Karpas-422 (cell line): ENCODE results near the gene MINAR1. TPM values are rescaled to one million over a fixed set of nuclear protein-coding genes. Genes with fewer than 3 reads are reported as not detected.

Experiments
- DNase-seq: peaks from one replicate; pipeline ENCODE4 v3.0.0-alpha.2; 2015
- H2AFZ ChIP-seq: fragments of 200-600 bp; sonication (generic); 2 replicates; pipeline ENCODE4 v1.6.1; 2014; ENCODE audit warnings: antibody characterized with exemption, low read length, mixed read lengths
- H3K27ac ChIP-seq: fragments of 200-600 bp; sonication (generic); 2 replicates; pipeline ENCODE4 v1.5.1; 2014; ENCODE audit warnings: mild to moderate bottlenecking, low read length, moderate library complexity
- H3K27me3 ChIP-seq: fragments of 200-600 bp; sonication (generic); 2 replicates; pipeline ENCODE4 v1.6.1; 2014; ENCODE audit warnings: low read length, mixed read lengths
- H3K36me3 ChIP-seq: fragments of 200-600 bp; sonication (generic); 2 replicates; pipeline ENCODE4 v1.6.1; 2014; ENCODE audit warnings: low read length, mixed read lengths; ENCODE audit not compliant: insufficient read depth
- H3K4me1 ChIP-seq: fragments of 200-600 bp; sonication (generic); 2 replicates; pipeline ENCODE4 v1.6.1; 2014; ENCODE audit warnings: mild to moderate bottlenecking, low read length, mixed read lengths
- H3K4me2 ChIP-seq: fragments of 200-600 bp; sonication (generic); 2 replicates; pipeline ENCODE4 v1.6.1; 2014; ENCODE audit warnings: low read length, low read depth, mild to moderate bottlenecking; ENCODE audit not compliant: poor library complexity, severe bottlenecking
- H3K4me3 ChIP-seq: fragments of 200-600 bp; sonication (generic); 2 replicates; pipeline ENCODE4 v1.5.1; 2014; ENCODE audit warnings: mild to moderate bottlenecking, antibody characterized with exemption, low read length, mixed read lengths
- H3K79me2 ChIP-seq: fragments of 200-600 bp; sonication (generic); 2 replicates; pipeline ENCODE4 v1.6.1; 2014; ENCODE audit warnings: mild to moderate bottlenecking, low read length, mixed read lengths
- H3K9ac ChIP-seq: fragments of 200-600 bp; sonication (generic); 2 replicates; pipeline ENCODE4 v1.6.0; 2014; ENCODE audit warnings: low read length
- H3K9me2 ChIP-seq: fragments of 200-600 bp; sonication (generic), shearing (Covaris generic); replicated peaks from 2 replicates; pipeline ENCODE4 v1.6.0; 2014; ENCODE audit warnings: mild to moderate bottlenecking, low read length, moderate library complexity; ENCODE audit not compliant: insufficient read depth
- H3K9me3 ChIP-seq: fragments of 300-700, 200-600 bp; sonication (generic); 2 replicates; pipeline ENCODE4 v1.6.1; 2014; ENCODE audit warnings: low read length, mixed read lengths
- H4K20me1 ChIP-seq: fragments of 200-600 bp; sonication (generic); 2 replicates; pipeline ENCODE4 v1.6.1; 2014; ENCODE audit warnings: mild to moderate bottlenecking, antibody characterized with exemption, low read length, low read depth; ENCODE audit not compliant: insufficient read depth
- total RNA-seq: library from RNA; depleted of rRNA; stranded (reverse); fragments of >200 nt; shearing (Covaris generic); gene quantifications from 2 replicates; pipeline ENCODE4 v1.2.3, GENCODE V29; 2014; ENCODE audit warnings: low replicate concordance

The MINAR1 gene
- total RNA-seq, 1 experiment from 2014 or later: 3.8 TPM

DNA sequence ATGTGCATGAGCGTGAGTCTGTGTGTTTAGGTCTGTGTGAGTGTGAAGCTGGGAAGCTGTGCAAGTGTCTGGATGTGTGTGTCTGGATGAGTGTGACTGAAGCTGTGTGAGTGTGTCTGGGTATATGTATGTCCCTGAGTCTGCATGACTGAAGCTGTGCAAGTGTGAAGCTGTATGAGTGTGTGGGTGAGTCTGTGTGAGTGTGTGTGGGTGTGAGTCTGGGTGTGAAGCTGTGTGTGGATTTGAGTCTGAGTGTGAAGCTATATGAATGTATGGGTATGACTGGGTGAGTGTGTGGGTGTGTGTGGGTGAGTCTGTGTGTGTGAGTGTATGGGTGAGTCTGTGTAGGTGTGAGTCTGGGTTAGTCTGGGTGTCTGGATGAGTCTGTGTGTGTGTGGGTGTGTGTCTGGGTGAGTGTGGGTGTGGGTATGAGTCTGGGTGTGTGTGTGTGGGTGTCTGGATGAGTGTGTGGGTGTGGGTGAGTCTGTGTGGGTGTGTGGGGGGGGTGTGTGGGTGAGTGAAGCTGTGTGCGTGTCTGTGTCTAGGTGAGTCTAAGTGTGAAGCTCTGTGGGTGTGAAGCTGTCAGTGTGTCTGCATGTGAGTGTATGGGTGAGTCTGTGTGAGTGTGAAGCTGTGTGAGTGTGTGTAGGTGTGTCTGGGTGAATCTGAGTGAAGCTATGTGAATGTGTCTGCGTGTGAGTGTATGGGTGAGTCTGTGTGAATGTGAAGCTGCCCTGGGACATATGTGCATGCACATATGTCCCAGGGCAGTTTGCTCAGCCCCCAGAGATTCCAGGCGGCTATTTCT, 20.3 kb downstream of the MINAR1 start:
- H3K9me2 ChIP-seq: no peaks in the 10 kb centered on the region
- no peaks in the 10 kb centered on the region for H3K4me1 ChIP-seq
- H3K27ac ChIP-seq: no peak overlapping the region
- no peak overlapping the region for H3K9ac ChIP-seq
- no peaks in the 10 kb centered on the region for H3K27me3 ChIP-seq
- DNase-seq: no peak
- H4K20me1 ChIP-seq: 0 out of 2 replicates have a peak, but pooled peaks cover 5% of the 10 kb centered on the region
- H3K79me2 ChIP-seq: no peaks in the 10 kb centered on the region
- H3K9me3 ChIP-seq: no peaks in the 10 kb centered on the region
- no peak overlapping the region for H2AFZ ChIP-seq
- no peak overlapping the region for H3K4me3 ChIP-seq
- no peak overlapping the region for H3K4me2 ChIP-seq
- H3K36me3 ChIP-seq: no peaks in the 10 kb centered on the region

DNA sequence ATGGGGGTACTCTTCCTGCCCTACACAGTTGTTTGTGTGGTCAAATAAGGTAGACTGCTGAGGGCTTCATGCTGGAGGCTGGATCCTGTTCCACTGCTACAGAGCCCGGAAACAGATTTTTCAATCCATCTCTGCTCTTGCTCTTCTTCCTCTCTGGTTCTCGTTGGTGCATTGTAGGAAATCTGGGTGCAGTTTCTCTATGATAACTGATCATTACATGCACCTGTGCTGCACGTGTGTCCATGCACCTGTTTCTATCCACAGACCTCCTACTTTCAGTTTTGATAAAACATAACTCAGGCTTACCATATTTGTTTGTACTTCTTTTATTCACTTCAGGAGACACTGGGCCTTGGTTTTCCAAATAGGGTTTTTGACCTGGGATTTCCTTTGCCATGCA, 21.3 kb downstream of the MINAR1 start:
- Histone ChIP-seq H3K4me2 (no peak overlapping the region), H3K79me2 (no peaks in the 10 kb centered on the region), H3K9me2 (no peaks in the 10 kb centered on the region), H3K27me3 (no peaks in the 10 kb centered on the region), H3K9ac (no peak overlapping the region), H3K4me1 (no peaks in the 10 kb centered on the region), H4K20me1 (0 out of 2 replicates have a peak, but pooled peaks cover 5% of the 10 kb centered on the region), H3K27ac (no peak overlapping the region), H3K36me3 (no peaks in the 10 kb centered on the region), H3K9me3 (no peaks in the 10 kb centered on the region), H3K4me3 (no peak overlapping the region), H2AFZ (no peak overlapping the region)
- no peak for DNase-seq

DNA sequence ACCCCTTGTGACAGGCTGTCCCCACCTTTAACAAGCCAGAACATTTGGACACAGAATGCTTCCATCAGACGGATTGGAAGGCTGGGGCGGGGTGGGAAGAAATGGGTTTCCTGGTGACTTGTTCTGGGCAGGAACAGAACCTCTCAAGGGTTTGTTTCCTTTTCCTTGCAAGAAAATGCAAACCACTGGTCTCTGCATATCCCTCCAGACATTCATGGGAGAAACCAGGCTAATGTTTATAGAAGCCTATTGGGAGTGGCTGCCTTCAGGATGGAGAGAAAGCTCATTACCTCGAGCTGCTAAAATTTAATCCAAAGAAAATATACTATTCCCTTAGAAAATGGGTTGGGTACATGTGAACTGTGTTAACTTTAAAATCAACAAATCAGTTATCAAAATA, 21.9 kb downstream of the MINAR1 start:
- Histone ChIP-seq H3K27me3 (no peaks in the 10 kb centered on the region), H4K20me1 (0 out of 2 replicates have a peak, but pooled peaks cover 5% of the 10 kb centered on the region), H2AFZ (no peak overlapping the region), H3K27ac (no peak overlapping the region), H3K4me3 (no peak overlapping the region), H3K9ac (no peak overlapping the region), H3K4me1 (no peaks in the 10 kb centered on the region), H3K36me3 (no peaks in the 10 kb centered on the region), H3K9me3 (no peaks in the 10 kb centered on the region), H3K79me2 (no peaks in the 10 kb centered on the region), H3K4me2 (no peak overlapping the region), H3K9me2 (no peaks in the 10 kb centered on the region)
- DNase-seq: no peak

DNA sequence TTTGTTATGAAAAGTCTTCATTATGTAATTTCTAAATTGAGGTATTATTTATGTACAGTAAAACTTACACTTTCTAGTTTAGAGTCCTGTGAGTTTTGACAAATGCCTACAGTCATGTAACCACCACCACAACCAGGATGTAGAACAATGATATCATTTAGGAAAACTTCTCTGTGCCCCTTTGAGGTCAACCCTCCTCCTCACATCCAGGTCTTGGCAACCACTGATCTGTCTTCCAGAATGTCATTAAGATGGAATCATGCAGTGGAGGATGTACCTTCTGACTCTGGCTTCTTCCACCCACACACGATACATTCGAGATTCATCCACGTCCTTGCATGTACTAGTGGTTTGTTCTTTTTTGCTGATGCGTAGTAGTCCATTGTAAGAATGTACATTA, 23.2 kb downstream of the MINAR1 start:
- no peaks in the 10 kb centered on the region for H4K20me1 ChIP-seq
- no peak overlapping the region for H3K4me2 ChIP-seq
- no peak overlapping the region for H3K4me3 ChIP-seq
- H3K36me3 ChIP-seq: no peaks in the 10 kb centered on the region
- no peak overlapping the region for H2AFZ ChIP-seq
- H3K9ac ChIP-seq: no peak overlapping the region
- no peaks in the 10 kb centered on the region for H3K9me3 ChIP-seq
- no peaks in the 10 kb centered on the region for H3K79me2 ChIP-seq
- no peak for DNase-seq
- no peaks in the 10 kb centered on the region for H3K9me2 ChIP-seq
- no peaks in the 10 kb centered on the region for H3K4me1 ChIP-seq
- H3K27me3 ChIP-seq: no peaks in the 10 kb centered on the region
- no peak overlapping the region for H3K27ac ChIP-seq

DNA sequence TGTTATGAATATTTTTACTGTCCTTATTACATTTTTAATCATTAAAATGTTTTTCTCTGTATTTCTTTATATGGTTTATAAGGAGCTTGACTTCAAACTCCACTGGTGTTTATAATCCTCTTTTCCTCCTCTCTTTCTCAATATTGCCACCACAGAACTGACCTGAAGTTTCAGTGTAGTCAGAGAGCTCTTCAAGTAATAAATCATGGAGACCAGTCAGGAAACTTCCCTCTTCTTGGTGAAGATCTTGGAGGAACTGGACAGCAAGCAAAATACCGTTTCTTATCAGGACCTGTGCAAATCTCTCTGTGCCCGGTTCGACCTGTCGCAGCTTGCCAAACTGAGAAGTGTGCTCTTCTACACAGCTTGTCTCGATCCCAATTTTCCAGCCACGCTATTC, 23.8 kb downstream of the MINAR1 start:
- Histone ChIP-seq H3K79me2 (no peaks in the 10 kb centered on the region), H3K36me3 (no peaks in the 10 kb centered on the region), H3K27ac (no peak overlapping the region), H3K9me2 (no peaks in the 10 kb centered on the region), H3K27me3 (no peaks in the 10 kb centered on the region), H3K4me3 (no peak overlapping the region), H3K9me3 (no peaks in the 10 kb centered on the region), H4K20me1 (no peaks in the 10 kb centered on the region), H3K4me2 (no peak overlapping the region), H3K9ac (no peak overlapping the region), H2AFZ (no peak overlapping the region), H3K4me1 (no peaks in the 10 kb centered on the region)
- no peak for DNase-seq

DNA sequence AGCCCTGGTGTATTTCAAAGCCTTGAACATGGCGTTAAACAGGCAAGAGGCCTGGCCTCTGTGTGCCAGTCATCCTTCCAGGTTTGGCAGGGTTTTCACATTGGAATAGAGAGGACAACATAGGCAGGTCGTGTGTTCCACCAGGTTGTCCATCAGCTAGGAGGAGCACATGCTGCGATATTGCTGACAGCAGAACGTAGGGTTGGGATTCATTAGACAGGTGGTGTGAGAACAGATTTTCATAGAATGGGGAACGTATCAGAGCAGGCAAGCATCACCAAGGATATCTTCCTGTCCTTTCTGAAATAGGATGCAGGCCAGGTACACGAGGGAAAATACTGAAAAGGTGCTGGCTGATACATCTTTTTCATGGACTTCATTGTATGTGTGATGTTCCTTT, 26.4 kb downstream of the MINAR1 start:
- Histone ChIP-seq H3K27me3 (no peaks in the 10 kb centered on the region), H3K9ac (no peak overlapping the region), H2AFZ (no peak overlapping the region), H3K9me3 (no peaks in the 10 kb centered on the region), H3K4me2 (no peak overlapping the region), H3K79me2 (no peaks in the 10 kb centered on the region), H3K27ac (no peak overlapping the region), H3K9me2 (no peaks in the 10 kb centered on the region), H3K4me1 (no peaks in the 10 kb centered on the region), H4K20me1 (no peaks in the 10 kb centered on the region), H3K4me3 (no peak overlapping the region), H3K36me3 (no peaks in the 10 kb centered on the region)
- DNase-seq: no peak

DNA sequence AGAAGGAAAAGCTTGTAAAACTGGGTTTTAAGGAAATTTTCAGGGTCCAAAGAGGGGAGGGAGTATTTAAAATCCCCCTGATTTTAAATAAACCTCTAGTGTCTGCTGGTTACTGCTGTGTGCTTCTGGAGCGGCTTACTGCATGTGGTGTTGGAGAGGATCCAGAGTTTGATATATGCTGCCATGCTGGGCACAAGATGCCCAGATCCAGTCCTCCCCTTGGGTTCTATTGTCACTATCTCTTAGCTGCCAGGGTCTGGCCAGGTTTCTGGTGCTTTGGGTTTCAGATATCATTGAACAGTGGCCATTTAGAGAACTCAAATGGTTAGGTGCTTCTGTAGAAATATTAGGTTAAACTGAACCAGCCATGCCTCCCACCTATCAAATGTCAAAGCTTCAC, 27.5 kb downstream of the MINAR1 start:
- Histone ChIP-seq H3K9ac (no peak overlapping the region), H4K20me1 (no peaks in the 10 kb centered on the region), H3K27me3 (no peaks in the 10 kb centered on the region), H3K27ac (no peak overlapping the region), H3K79me2 (no peaks in the 10 kb centered on the region), H3K9me2 (no peaks in the 10 kb centered on the region), H3K4me1 (no peaks in the 10 kb centered on the region), H3K4me3 (no peak overlapping the region), H3K9me3 (no peaks in the 10 kb centered on the region), H3K36me3 (no peaks in the 10 kb centered on the region), H2AFZ (no peak overlapping the region), H3K4me2 (no peak overlapping the region)
- DNase-seq: no peak

DNA sequence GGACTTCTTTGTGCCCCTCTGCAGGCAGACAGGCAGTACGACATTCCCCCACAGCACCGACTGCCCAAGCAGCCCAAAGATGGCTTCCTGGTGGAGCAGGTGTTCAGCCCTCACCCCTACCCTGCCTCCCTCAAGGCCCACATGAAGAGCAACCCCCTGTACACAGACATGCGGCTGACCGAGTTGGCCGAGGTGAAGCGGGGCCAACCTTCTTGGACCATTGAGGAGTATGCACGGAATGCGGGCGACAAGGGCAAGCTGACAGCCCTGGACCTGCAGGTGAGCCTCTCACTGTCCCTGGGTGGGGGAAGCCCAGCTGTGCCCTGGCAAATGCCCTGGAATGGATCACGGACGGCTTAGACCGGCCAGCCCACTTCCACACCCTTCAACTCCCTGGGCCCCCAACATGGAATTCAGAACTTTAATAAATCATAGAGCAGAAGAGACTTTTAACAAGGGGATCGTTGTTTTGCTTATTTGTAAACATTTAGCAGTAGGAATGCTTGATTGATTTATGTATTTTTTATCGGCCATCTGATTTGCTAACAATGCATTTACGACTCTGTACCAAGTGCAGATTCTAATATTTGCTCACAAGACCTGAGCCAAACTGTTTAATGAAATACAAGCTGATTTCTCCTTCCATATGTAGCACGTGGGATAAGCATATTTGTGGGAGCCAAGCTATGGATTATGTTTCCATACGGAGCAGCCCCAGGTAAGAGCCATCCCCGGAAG, 31.1 kb downstream of the MINAR1 start:
- H2AFZ ChIP-seq: no peak overlapping the region
- no peaks in the 10 kb centered on the region for H3K36me3 ChIP-seq
- no peaks in the 10 kb centered on the region for H3K9me2 ChIP-seq
- H3K4me1 ChIP-seq: no peaks in the 10 kb centered on the region
- no peaks in the 10 kb centered on the region for H3K27me3 ChIP-seq
- H4K20me1 ChIP-seq: no peaks in the 10 kb centered on the region
- no peak overlapping the region for H3K4me2 ChIP-seq
- no peaks in the 10 kb centered on the region for H3K79me2 ChIP-seq
- H3K9ac ChIP-seq: no peak overlapping the region
- H3K27ac ChIP-seq: no peak overlapping the region
- DNase-seq: no peak
- no peaks in the 10 kb centered on the region for H3K9me3 ChIP-seq
- no peak overlapping the region for H3K4me3 ChIP-seq
